Measurements from ENCODE around the gene SLC22A23.

DNA sequence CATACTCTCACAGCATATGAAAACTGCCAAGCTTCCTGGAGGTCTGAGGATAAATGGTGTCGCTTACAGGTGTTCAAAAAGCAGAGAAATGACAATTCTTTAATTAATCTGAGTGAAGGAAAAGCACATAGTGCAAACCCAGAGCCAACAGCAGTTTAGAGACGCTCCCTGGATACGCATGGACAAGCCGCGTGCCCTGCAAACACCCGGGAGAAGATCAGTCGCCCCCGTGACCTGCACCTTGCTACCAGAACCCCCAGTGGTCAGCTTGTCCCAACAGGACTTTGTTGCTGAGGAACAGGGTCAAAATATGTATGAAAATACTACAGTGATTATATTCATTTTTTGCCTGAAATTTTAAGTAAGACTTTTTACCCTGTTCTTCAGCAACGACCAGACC, 104.2 kb downstream of the SLC22A23 start:
- TF ChIP-seq, protein P1, sequence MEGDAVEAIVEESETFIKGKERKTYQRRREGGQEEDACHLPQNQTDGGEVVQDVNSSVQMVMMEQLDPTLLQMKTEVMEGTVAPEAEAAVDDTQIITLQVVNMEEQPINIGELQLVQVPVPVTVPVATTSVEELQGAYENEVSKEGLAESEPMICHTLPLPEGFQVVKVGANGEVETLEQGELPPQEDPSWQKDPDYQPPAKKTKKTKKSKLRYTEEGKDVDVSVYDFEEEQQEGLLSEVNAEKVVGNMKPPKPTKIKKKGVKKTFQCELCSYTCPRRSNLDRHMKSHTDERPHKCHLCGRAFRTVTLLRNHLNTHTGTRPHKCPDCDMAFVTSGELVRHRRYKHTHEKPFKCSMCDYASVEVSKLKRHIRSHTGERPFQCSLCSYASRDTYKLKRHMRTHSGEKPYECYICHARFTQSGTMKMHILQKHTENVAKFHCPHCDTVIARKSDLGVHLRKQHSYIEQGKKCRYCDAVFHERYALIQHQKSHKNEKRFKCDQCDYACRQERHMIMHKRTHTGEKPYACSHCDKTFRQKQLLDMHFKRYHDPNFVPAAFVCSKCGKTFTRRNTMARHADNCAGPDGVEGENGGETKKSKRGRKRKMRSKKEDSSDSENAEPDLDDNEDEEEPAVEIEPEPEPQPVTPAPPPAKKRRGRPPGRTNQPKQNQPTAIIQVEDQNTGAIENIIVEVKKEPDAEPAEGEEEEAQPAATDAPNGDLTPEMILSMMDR (optimal IDR thresholded peaks at IDR 0.05 in 1 of 3, IDR thresholded peaks at IDR 0.05 in 1 of 3, conservative IDR thresholded peaks at IDR 0.05 in 1 of 3; ENCODE audit: extremely low read depth in 1 of 3, insufficient read depth in 2 of 3, low read length in 3 of 3), result no peak
- no peak for TF ChIP-seq EZH2 (IDR thresholded peaks at IDR 0.05; ENCODE audit: low read length)

Data from keratinocyte (primary cell).